Stimulated activated naive CD8-positive, alpha-beta T cell treated with anti-CD3 and anti-CD28 coated beads, Interleukin-15, Interleukin-2, amounts not matched to agents 100 ng/mL and 50 ng/mL, for 24 hours (primary cell): ENCODE measurements around the gene GOLGA6C.
"Not testable (repeated sequence)": the region's sequence is repeated elsewhere in the genome, so short reads cannot be mapped to it uniquely, and the experiment has no call there.

ENCODE experiments used
- H3K27ac Mint-ChIP-seq: one replicate; pipeline ENCODE4 v1.8.0; 2021; ENCODE audit warnings: mild to moderate bottlenecking, mixed read lengths
- H3K27me3 Mint-ChIP-seq: one replicate; pipeline ENCODE4 v1.8.0; 2021; ENCODE audit warnings: mixed read lengths
- H3K36me3 Mint-ChIP-seq: one replicate; pipeline ENCODE4 v1.8.0; 2021; ENCODE audit warnings: low read depth, mixed read lengths
- H3K4me1 Mint-ChIP-seq: one replicate; pipeline ENCODE4 v1.8.0; 2021; ENCODE audit warnings: low read depth, mixed read lengths
- H3K4me3 Mint-ChIP-seq: one replicate; pipeline ENCODE4 v1.8.0; 2021; ENCODE audit warnings: mild to moderate bottlenecking, mixed read lengths
- H3K9me3 Mint-ChIP-seq: one replicate; pipeline ENCODE4 v1.8.0; 2021; ENCODE audit warnings: mixed read lengths

Gene GOLGA6C

GRCh38 chr15:75232826-75233503 is 25.2 kb upstream of the GOLGA6C start:
- no peak overlapping the region for H3K27ac Mint-ChIP-seq
- H3K27me3 Mint-ChIP-seq, result peaks cover 18% of the 10 kb centered on the region
- H3K4me3 Mint-ChIP-seq, result no peak overlapping the region
- no peaks in the 10 kb centered on the region for H3K4me1 Mint-ChIP-seq
- no peaks in the 10 kb centered on the region for H3K9me3 Mint-ChIP-seq
- H3K36me3 Mint-ChIP-seq, result no peaks in the 10 kb centered on the region

GRCh38 chr15:75233504-75234190 is 24.5 kb upstream of the GOLGA6C start:
- H3K4me3 Mint-ChIP-seq, result no peak overlapping the region
- H3K9me3 Mint-ChIP-seq, result no peaks in the 10 kb centered on the region
- no peaks in the 10 kb centered on the region for H3K4me1 Mint-ChIP-seq
- peaks cover 18% of the 10 kb centered on the region for H3K27me3 Mint-ChIP-seq
- no peaks in the 10 kb centered on the region for H3K36me3 Mint-ChIP-seq
- no peak overlapping the region for H3K27ac Mint-ChIP-seq

- H3K4me3 Mint-ChIP-seq, result no peak overlapping the region
- H3K9me3 Mint-ChIP-seq, result no peaks in the 10 kb centered on the region
- no peaks in the 10 kb centered on the region for H3K4me1 Mint-ChIP-seq
- peaks cover 18% of the 10 kb centered on the region for H3K27me3 Mint-ChIP-seq
- no peak overlapping the region for H3K27ac Mint-ChIP-seq
- no peaks in the 10 kb centered on the region for H3K36me3 Mint-ChIP-seq
Measured at GRCh38 chr15:75234191-75234810, 23.8 kb upstream of the GOLGA6C start.

GRCh38 chr15:75235051-75235673 is 23.0 kb upstream of the GOLGA6C start:
- H3K9me3 Mint-ChIP-seq, result no peaks in the 10 kb centered on the region
- H3K27ac Mint-ChIP-seq, result no peak overlapping the region
- peaks cover 18% of the 10 kb centered on the region for H3K27me3 Mint-ChIP-seq
- H3K4me3 Mint-ChIP-seq, result no peak overlapping the region
- no peaks in the 10 kb centered on the region for H3K4me1 Mint-ChIP-seq
- H3K36me3 Mint-ChIP-seq, result no peaks in the 10 kb centered on the region

- H3K27me3 Mint-ChIP-seq, result peaks cover 25% of the 10 kb centered on the region
- H3K4me1 Mint-ChIP-seq, result no peaks in the 10 kb centered on the region
- no peaks in the 10 kb centered on the region for H3K36me3 Mint-ChIP-seq
- H3K4me3 Mint-ChIP-seq, result no peak overlapping the region
- H3K27ac Mint-ChIP-seq, result no peak overlapping the region
- no peaks in the 10 kb centered on the region for H3K9me3 Mint-ChIP-seq
Measured at GRCh38 chr15:75235760-75236729, 22.1 kb upstream of the GOLGA6C start.

- Mint-ChIP-seq H3K9me3 (no peaks in the 10 kb centered on the region), H3K4me1 (no peaks in the 10 kb centered on the region), H3K36me3 (no peaks in the 10 kb centered on the region), H3K27ac (no peak overlapping the region), H3K27me3 (peaks cover 15% of the 10 kb centered on the region), H3K4me3 (no peak overlapping the region)
Measured at GRCh38 chr15:75237316-75237982, 20.7 kb upstream of the GOLGA6C start.

GRCh38 chr15:75238150-75238549 is 20.0 kb upstream of the GOLGA6C start:
- Mint-ChIP-seq H3K9me3 (no peaks in the 10 kb centered on the region), H3K27ac (no peak overlapping the region), H3K27me3 (peaks cover 15% of the 10 kb centered on the region), H3K36me3 (no peaks in the 10 kb centered on the region), H3K4me1 (no peaks in the 10 kb centered on the region), H3K4me3 (no peak overlapping the region)

GRCh38 chr15:75245741-75246140 is 12.4 kb upstream of the GOLGA6C start:
- peaks cover 20% of the 10 kb centered on the region for H3K27me3 Mint-ChIP-seq
- not testable (repeated sequence) for H3K27ac Mint-ChIP-seq, H3K36me3 Mint-ChIP-seq, H3K4me1 Mint-ChIP-seq, H3K9me3 Mint-ChIP-seq, H3K4me3 Mint-ChIP-seq

- H3K4me1 Mint-ChIP-seq, H3K27ac Mint-ChIP-seq, H3K9me3 Mint-ChIP-seq, H3K36me3 Mint-ChIP-seq, H3K4me3 Mint-ChIP-seq: not testable (repeated sequence)
- peaks cover 35% of the 10 kb centered on the region for H3K27me3 Mint-ChIP-seq
Measured at GRCh38 chr15:75248991-75249390, 9.1 kb upstream of the GOLGA6C start.

GRCh38 chr15:75249726-75250125 is 8.4 kb upstream of the GOLGA6C start:
- Mint-ChIP-seq H3K36me3 (no peaks in the 10 kb centered on the region), H3K4me1 (no peaks in the 10 kb centered on the region), H3K9me3 (no peaks in the 10 kb centered on the region), H3K27me3 (peaks cover 35% of the 10 kb centered on the region), H3K27ac (no peak overlapping the region), H3K4me3 (no peak overlapping the region)

GRCh38 chr15:75251343-75251742 is 6.8 kb upstream of the GOLGA6C start:
- not testable (repeated sequence) for H3K9me3 Mint-ChIP-seq, H3K4me1 Mint-ChIP-seq, H3K36me3 Mint-ChIP-seq, H3K27ac Mint-ChIP-seq, H3K4me3 Mint-ChIP-seq
- H3K27me3 Mint-ChIP-seq, result peaks cover 35% of the 10 kb centered on the region

- H3K9me3 Mint-ChIP-seq, H3K36me3 Mint-ChIP-seq, H3K27ac Mint-ChIP-seq, H3K4me3 Mint-ChIP-seq, H3K4me1 Mint-ChIP-seq: not testable (repeated sequence)
- H3K27me3 Mint-ChIP-seq, result peaks cover 35% of the 10 kb centered on the region
Measured at GRCh38 chr15:75252285-75252684, 5.8 kb upstream of the GOLGA6C start.

GRCh38 chr15:75258620-75259343 is 648 bp downstream of the GOLGA6C start:
- not testable (repeated sequence) for H3K4me3 Mint-ChIP-seq, H3K27me3 Mint-ChIP-seq, H3K4me1 Mint-ChIP-seq, H3K9me3 Mint-ChIP-seq, H3K36me3 Mint-ChIP-seq, H3K27ac Mint-ChIP-seq

GRCh38 chr15:75259873-75260272 is 1.7 kb downstream of the GOLGA6C start:
- not testable (repeated sequence) for H3K36me3 Mint-ChIP-seq, H3K9me3 Mint-ChIP-seq, H3K4me3 Mint-ChIP-seq, H3K4me1 Mint-ChIP-seq, H3K27ac Mint-ChIP-seq, H3K27me3 Mint-ChIP-seq
